ENCODE data around the gene ACSS1.

ACSS1 gene

DNA sequence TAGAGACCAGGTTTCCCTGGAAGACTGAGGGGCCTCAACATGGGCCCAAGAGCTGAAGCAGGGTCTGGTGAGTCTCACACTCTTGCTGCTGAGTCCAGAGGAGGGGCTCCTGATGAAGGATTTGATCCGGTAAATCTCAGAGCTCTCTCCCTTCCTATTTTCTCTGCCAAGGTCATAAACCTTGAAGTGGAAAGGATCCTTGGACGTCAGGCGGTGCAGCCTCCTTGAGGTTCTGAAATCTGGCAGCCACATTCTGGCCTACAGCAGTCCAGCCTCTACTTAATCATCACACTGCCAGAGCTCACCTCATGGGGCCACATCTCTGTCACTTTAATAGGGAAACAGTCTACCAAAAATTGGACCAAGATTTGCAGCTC is 24.0 kb downstream of the ACSS1 start:
- DNase-seq (ENCODE audit: insufficient read length, low spot score) (no peak), FAIRE-seq (no peak)
- TF ChIP-seq, protein P1, sequence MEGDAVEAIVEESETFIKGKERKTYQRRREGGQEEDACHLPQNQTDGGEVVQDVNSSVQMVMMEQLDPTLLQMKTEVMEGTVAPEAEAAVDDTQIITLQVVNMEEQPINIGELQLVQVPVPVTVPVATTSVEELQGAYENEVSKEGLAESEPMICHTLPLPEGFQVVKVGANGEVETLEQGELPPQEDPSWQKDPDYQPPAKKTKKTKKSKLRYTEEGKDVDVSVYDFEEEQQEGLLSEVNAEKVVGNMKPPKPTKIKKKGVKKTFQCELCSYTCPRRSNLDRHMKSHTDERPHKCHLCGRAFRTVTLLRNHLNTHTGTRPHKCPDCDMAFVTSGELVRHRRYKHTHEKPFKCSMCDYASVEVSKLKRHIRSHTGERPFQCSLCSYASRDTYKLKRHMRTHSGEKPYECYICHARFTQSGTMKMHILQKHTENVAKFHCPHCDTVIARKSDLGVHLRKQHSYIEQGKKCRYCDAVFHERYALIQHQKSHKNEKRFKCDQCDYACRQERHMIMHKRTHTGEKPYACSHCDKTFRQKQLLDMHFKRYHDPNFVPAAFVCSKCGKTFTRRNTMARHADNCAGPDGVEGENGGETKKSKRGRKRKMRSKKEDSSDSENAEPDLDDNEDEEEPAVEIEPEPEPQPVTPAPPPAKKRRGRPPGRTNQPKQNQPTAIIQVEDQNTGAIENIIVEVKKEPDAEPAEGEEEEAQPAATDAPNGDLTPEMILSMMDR (IDR thresholded peaks at IDR 0.05; ENCODE audit: insufficient read depth, missing control alignments) = no peak

- FAIRE-seq (no peak), DNase-seq (ENCODE audit: insufficient read length, low spot score) (no peak)
- TF ChIP-seq, protein P1 (IDR thresholded peaks at IDR 0.05; ENCODE audit: insufficient read depth, missing control alignments) = no peak
These were observed 24.5 kb downstream of the ACSS1 start for GRCh38 chr20:25033265-25033923.

GRCh38 chr20:25032478-25033264 is 25.3 kb downstream of the ACSS1 start:
- DNase-seq (ENCODE audit: insufficient read length, low spot score) = no peak
- TF ChIP-seq, protein P1 (IDR thresholded peaks at IDR 0.05; ENCODE audit: insufficient read depth, missing control alignments) = no peak
- FAIRE-seq = no peak

DNA sequence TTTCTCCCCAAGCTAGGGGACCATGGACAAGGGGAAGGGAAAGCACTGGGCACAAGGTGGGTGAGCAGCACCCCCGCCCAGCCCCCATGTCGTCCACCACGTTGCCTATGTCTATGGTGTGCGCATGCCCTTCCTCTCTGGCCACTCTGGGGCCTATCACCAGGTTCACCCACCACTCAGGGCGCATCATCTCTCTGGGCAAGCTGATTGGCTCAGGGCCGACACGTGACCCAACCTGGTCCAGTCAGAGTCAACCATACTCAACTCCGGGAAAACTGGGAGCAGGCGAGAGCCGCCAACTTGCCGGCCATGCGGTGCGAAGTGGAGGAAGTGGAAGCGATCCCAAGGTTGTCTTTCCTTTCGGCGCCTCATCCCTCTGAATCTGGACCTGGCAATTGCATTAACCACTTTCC is 25.9 kb downstream of the ACSS1 start:
- FAIRE-seq = no peak
- TF ChIP-seq, protein P1 (IDR thresholded peaks at IDR 0.05; ENCODE audit: insufficient read depth, missing control alignments) = no peak
- DNase-seq (ENCODE audit: insufficient read length, low spot score) = no peak

GRCh38 chr20:25031241-25031640 is 26.7 kb downstream of the ACSS1 start:
- TF ChIP-seq, protein P1 (IDR thresholded peaks at IDR 0.05; ENCODE audit: insufficient read depth, missing control alignments) = no peak
- FAIRE-seq (no peak), DNase-seq (ENCODE audit: insufficient read length, low spot score) (no peak)

- DNase-seq (ENCODE audit: insufficient read length, low spot score) (no peak), FAIRE-seq (no peak)
- TF ChIP-seq, protein P1 (IDR thresholded peaks at IDR 0.05; ENCODE audit: insufficient read depth, missing control alignments) = no peak
These were observed 27.2 kb downstream of the ACSS1 start for GRCh38 chr20:25030649-25031207.

Measured in D721Med (cell line).